ENCODE measurements around the gene FGF14.
"Not testable (repeated sequence)": the region's sequence is repeated elsewhere in the genome, so short reads cannot be mapped to it uniquely, and the experiment has no call there.

The FGF14 gene

GRCh38 chr13:102040812-102041211, 361.0 kb downstream of the FGF14 start:
- DNase-seq (ENCODE audit: low spot score): no peak

GRCh38 chr13:102039264-102039663, 362.6 kb downstream of the FGF14 start:
- DNase-seq (ENCODE audit: low spot score): no peak

GRCh38 chr13:102038787-102039186, 363.1 kb downstream of the FGF14 start:
- DNase-seq (ENCODE audit: low spot score): no peak

GRCh38 chr13:102035969-102036368, 365.9 kb downstream of the FGF14 start:
- no peak for DNase-seq (ENCODE audit: low spot score)

GRCh38 chr13:102033857-102034331, 368.0 kb downstream of the FGF14 start:
- no peak for DNase-seq (ENCODE audit: low spot score)

GRCh38 chr13:102033386-102033785, 368.5 kb downstream of the FGF14 start:
- DNase-seq (ENCODE audit: low spot score): no peak

GRCh38 chr13:102028868-102029267, 373.0 kb downstream of the FGF14 start:
- no peak for DNase-seq (ENCODE audit: low spot score)

- DNase-seq (ENCODE audit: low spot score): no peak
These were observed 373.6 kb downstream of the FGF14 start for GRCh38 chr13:102028206-102028605.

- no peak for DNase-seq (ENCODE audit: low spot score)
These were observed 380.1 kb downstream of the FGF14 start for GRCh38 chr13:102021777-102022176.

GRCh38 chr13:102020611-102021216, 381.1 kb downstream of the FGF14 start:
- no peak for DNase-seq (ENCODE audit: low spot score)

GRCh38 chr13:102018716-102019115, 383.1 kb downstream of the FGF14 start:
- DNase-seq (ENCODE audit: low spot score): no peak

- DNase-seq (ENCODE audit: low spot score): no peak
These were observed 384.6 kb downstream of the FGF14 start for GRCh38 chr13:102017248-102017647.

GRCh38 chr13:102012299-102013293, 389.3 kb downstream of the FGF14 start:
- DNase-seq (ENCODE audit: low spot score): no peak

- DNase-seq (ENCODE audit: low spot score): not testable (repeated sequence)
These were observed 390.4 kb downstream of the FGF14 start for GRCh38 chr13:102011455-102011854.

- no peak for DNase-seq (ENCODE audit: low spot score)
These were observed 397.8 kb downstream of the FGF14 start for GRCh38 chr13:102003848-102004570.

GRCh38 chr13:102002287-102002686, 399.6 kb downstream of the FGF14 start:
- DNase-seq (ENCODE audit: low spot score): no peak

GRCh38 chr13:102000764-102001163, 401.1 kb downstream of the FGF14 start:
- no peak for DNase-seq (ENCODE audit: low spot score)

GRCh38 chr13:101998129-101998528, 403.7 kb downstream of the FGF14 start:
- DNase-seq (ENCODE audit: low spot score): no peak

- DNase-seq (ENCODE audit: low spot score): no peak
These were observed 404.9 kb downstream of the FGF14 start for GRCh38 chr13:101996954-101997353.

- DNase-seq (ENCODE audit: low spot score): no peak
These were observed 412.0 kb downstream of the FGF14 start for GRCh38 chr13:101989798-101990350.

- no peak for DNase-seq (ENCODE audit: low spot score)
These were observed 413.7 kb downstream of the FGF14 start for GRCh38 chr13:101988140-101988539.

GRCh38 chr13:101986316-101986715, 415.5 kb downstream of the FGF14 start:
- no peak for DNase-seq (ENCODE audit: low spot score)
